Large intestine (tissue), 3 donors: ENCODE results near the gene CTNNA3. TPM values are rescaled to one million over a fixed set of nuclear protein-coding genes. Genes with fewer than 3 reads are reported as not detected.

ENCODE experiments used
- DNase-seq, 2 donors: peaks; one replicate each; pipeline versions ENCODE4 v3.0.0 to v3.0.0-alpha.2; 2013
- H3K27ac ChIP-seq: one replicate; pipeline ENCODE4 v1.5.1; 2013; ENCODE audit warnings: low read length
- H3K27me3 ChIP-seq: 2 replicates; pipeline ENCODE4 v1.6.1; 2013; ENCODE audit warnings: low read length; ENCODE audit not compliant: control insufficient read depth, insufficient read depth
- H3K36me3 ChIP-seq: 2 replicates; pipeline ENCODE4 v1.6.1; 2013; ENCODE audit warnings: low read length; ENCODE audit not compliant: control insufficient read depth, insufficient read depth
- H3K4me1 ChIP-seq: one replicate; pipeline ENCODE4 v1.6.1; 2013; ENCODE audit warnings: low read length; ENCODE audit not compliant: control insufficient read depth, insufficient read depth
- H3K4me3 ChIP-seq: one replicate; pipeline ENCODE4 v1.5.1; 2013; ENCODE audit warnings: low read length
- H3K9me3 ChIP-seq: one replicate; pipeline ENCODE4 v1.6.1; 2013; ENCODE audit warnings: mild to moderate bottlenecking, low read depth, low read length, moderate library complexity; ENCODE audit not compliant: control insufficient read depth
- WGBS: methylation state at CpG from one replicate; pipeline ENCODE4 v1.1.5; 2013; ENCODE audit warnings: low lambda C conversion rate; ENCODE audit not compliant: insufficient coverage; 5-methylcytosine and 5-hydroxymethylcytosine counted together
- polyA plus RNA-seq: library from polyadenylated mRNA; unstranded; fragments of 120-200 nt; gene quantifications from one replicate; pipeline ENCODE4 v1.2.1, GENCODE V29; 2013

CTNNA3 gene
- polyA plus RNA-seq, 1 donor, result 2.3 TPM

DNA sequence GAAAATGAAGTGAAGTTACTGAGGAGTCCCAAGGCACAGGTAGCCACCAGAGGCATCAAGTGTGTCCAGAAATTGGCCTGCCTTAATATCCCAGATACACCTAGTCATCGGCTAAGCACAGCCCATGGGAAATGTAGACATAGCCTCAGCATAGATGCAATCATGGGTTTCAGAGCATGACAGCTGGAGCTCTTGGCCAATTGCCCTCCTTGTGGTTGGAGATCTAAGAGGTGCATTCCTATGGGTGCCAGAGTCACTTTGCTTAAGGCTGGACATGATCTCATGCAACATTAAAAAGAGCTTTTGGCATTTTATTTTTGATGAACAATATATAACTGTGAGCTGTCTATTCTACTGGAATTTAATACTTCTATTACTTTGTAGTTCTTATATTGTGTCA lies 1528.2 kb downstream of the CTNNA3 start:
- Histone ChIP-seq H3K9me3 (no peaks in the 10 kb centered on the region), H3K27me3 (no peaks in the 10 kb centered on the region), H3K4me1 (no peaks in the 10 kb centered on the region), H3K4me3 (no peak overlapping the region), H3K36me3 (no peaks in the 10 kb centered on the region), H3K27ac (no peak overlapping the region)
- no peak for DNase-seq
- WGBS, result no CpG with 5 or more reads among the region's 1 CpG

DNA sequence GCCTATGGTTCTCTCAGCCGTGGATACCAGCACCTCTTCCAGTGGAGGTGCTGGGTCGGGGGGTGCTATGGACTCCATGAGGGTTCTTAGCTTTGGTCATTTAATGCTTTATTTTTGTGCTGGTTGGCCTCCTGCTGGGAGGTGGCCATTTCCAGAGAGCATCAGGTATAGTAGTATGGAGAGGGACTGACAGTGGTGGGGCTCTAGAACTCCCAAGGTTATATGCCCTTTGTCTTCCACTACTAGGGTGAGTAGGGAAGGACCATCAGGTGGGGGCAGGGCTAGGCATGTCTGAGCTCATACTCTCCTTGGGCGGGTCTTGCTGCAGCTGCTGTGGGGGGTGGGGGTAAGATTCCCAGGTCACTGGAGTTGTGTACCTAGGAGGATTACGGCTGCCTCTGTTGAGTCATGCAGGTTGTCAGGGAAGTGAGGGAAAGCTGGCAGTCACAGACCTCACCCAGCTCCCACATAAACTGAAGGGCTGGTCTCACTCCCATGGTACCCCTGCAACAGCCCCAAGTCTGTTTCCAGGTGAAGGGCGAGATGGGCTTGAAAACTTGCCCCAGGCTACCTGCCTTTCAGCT lies 1533.3 kb downstream of the CTNNA3 start:
- Histone ChIP-seq H3K36me3 (no peaks in the 10 kb centered on the region), H3K4me3 (no peak overlapping the region), H3K4me1 (no peaks in the 10 kb centered on the region), H3K27me3 (no peaks in the 10 kb centered on the region), H3K9me3 (no peaks in the 10 kb centered on the region), H3K27ac (no peak overlapping the region)
- WGBS, result no CpG with 5 or more reads among the region's 5 CpGs
- DNase-seq, result no peak

DNA sequence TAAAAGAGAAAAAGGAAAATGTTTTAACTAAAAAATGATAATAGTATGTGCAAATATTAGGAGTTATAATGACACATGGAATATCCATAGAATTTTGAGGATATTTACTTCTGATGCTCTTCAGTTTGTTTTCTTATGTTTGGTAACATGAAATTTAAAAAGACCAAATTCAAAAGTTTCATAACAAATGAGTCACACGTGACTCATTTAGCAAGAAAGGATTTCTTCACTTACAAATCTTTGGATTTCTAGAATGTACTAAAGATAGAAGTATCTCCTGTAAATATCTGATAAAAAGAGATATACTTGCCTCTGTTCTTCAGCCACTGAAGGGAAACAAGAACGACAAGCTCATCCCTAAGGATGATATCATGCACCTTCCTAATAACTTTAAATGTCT lies 1544.6 kb downstream of the CTNNA3 start:
- no peaks in the 10 kb centered on the region for H3K27me3 ChIP-seq
- H3K9me3 ChIP-seq, result no peaks in the 10 kb centered on the region
- H3K4me1 ChIP-seq, result no peaks in the 10 kb centered on the region
- H3K36me3 ChIP-seq, result no peaks in the 10 kb centered on the region
- DNase-seq, result no peak
- no peak overlapping the region for H3K27ac ChIP-seq
- no peak overlapping the region for H3K4me3 ChIP-seq
- 66% methylated on average over 2 of the region's 2 CpGs for WGBS

DNA sequence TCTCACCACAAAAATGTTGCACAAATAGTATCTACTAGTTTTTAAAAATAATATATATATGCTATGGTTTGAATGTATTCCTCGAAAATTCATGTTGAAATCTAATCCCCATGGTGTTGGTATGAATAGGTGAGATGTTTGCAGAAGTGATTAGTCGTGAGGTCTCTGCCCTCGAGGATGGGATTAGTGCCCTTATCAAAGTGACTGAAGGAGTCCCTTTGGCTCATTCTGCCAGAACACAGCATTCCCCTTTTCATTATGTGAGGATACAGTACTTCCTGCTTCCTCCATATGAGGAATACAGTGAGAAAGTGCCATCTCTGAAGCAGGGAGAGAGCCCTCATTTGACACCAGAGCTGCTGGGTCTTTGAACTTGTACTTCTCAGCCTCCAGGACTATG lies 1547.7 kb downstream of the CTNNA3 start:
- H3K4me1 ChIP-seq, result no peaks in the 10 kb centered on the region
- no CpG with 5 or more reads among the region's 3 CpGs for WGBS
- no peaks in the 10 kb centered on the region for H3K27me3 ChIP-seq
- no peaks in the 10 kb centered on the region for H3K36me3 ChIP-seq
- no peak overlapping the region for H3K27ac ChIP-seq
- H3K9me3 ChIP-seq, result no peaks in the 10 kb centered on the region
- H3K4me3 ChIP-seq, result no peak overlapping the region
- no peak for DNase-seq

DNA sequence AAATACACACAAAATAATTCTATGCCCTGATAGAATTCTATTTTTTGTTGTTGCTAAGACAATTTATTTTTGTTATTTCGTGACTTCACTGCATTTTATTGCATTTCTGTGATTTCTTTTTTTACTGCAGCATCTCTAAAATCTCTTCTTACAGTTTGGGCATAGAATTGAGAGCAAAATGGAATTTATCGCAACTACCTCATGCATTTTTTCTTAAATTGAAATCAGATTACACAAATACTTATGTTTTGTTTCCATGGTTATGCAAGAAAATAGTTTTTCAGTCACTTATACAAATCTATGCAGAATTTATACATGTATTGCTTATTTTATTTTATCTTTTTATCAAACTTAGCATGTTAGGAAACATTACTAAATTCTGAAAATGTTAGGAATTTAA lies 1552.0 kb downstream of the CTNNA3 start:
- WGBS, result 70% methylated on average over 2 of the region's 2 CpGs
- no peak overlapping the region for H3K4me3 ChIP-seq

DNA sequence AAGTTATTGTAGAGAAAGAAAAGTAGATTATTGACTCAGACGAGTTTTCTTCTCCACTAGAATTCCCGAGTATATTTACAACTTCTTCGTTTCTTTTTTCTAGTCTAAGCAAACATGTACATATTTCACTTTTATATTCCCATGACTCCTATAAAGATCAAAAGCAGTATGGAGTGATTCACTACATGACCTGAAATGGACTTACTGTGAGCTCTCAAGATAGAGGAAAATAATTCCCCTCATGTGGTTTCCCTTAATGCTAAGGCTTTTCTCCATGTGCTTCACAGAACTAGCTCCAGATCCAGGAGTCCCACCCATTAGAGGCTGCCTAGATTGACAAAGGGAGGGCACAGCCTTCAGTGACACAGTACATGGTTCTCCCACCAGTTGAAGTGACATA lies 1593.2 kb downstream of the CTNNA3 start:
- H3K36me3 ChIP-seq, result no peaks in the 10 kb centered on the region
- H3K9me3 ChIP-seq, result no peaks in the 10 kb centered on the region
- no peak for DNase-seq
- H3K4me3 ChIP-seq, result no peak overlapping the region
- H3K4me1 ChIP-seq, result no peaks in the 10 kb centered on the region
- no peak overlapping the region for H3K27ac ChIP-seq
- no peaks in the 10 kb centered on the region for H3K27me3 ChIP-seq
- WGBS, result 87% methylated on average over 3 of the region's 3 CpGs

More for the DNA sequence above, 1552.0 kb downstream of the CTNNA3 start:
- no peaks in the 10 kb centered on the region for H3K36me3 ChIP-seq
- H3K9me3 ChIP-seq, result no peaks in the 10 kb centered on the region
- H3K27me3 ChIP-seq, result no peaks in the 10 kb centered on the region
- H3K27ac ChIP-seq, result no peak overlapping the region
- no peaks in the 10 kb centered on the region for H3K4me1 ChIP-seq
- DNase-seq, result no peak

DNA sequence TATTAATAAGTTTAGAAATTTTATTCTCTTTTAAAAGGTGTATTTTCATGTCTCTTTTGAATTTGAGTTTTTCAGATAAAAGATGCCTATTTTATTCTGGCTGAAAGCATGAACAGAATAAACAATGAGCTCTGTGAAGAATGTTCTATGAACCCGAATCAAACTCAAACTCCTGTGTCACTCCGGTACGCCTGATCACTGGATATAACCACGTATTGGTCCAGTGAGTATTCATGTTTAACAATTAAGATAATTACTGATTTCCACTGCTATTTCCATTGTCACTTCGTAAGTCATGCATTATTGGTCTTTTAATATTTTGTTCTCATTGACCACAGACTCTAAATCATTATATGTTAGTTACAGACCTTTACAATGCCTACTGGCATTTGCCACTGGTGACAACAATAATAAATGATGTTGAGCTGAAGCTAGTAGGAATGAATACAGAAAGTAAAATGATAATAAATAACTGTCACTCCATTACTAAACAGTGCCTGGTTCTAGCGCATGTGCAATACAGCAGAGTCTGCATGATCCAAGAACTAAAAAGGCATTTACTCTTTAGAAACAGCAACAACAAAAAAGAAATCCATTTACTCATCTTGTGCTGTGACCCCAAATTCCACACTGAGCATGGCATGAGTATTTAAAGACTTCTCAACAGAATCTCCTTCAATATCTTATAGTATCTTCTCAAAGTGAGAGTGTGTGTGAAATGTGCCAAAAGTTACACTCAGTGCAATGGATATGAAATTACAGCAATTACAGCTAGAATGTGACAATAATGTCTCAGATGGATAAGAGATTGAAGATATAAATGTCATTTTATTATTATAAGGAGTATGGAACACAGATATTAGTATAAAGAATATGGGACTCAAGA lies 1597.2 kb downstream of the CTNNA3 start:
- Histone ChIP-seq H3K4me1 (no peaks in the 10 kb centered on the region), H3K27me3 (no peaks in the 10 kb centered on the region), H3K9me3 (no peaks in the 10 kb centered on the region), H3K27ac (no peak overlapping the region), H3K4me3 (no peak overlapping the region), H3K36me3 (no peaks in the 10 kb centered on the region)
- no peak for DNase-seq
- 75% methylated on average over 2 of the region's 6 CpGs for WGBS

DNA sequence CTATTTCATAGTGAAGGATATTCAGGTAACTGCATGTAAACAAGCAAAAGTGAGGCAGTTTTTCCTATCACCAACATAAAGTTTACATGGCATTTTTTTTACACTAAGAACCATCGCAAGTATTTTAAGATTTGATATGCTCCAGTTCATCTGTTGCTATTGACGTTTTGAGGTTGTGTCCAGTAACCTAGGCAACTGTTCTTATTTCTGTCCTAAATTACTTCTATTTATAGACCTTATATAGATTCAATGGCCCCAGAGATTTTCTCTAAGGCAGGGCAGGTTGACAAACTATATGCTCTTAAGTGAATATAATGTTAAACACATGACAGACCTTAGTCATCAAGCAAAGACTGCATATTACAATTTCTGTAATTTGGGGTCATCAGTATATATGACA lies 1600.4 kb downstream of the CTNNA3 start:
- no peaks in the 10 kb centered on the region for H3K36me3 ChIP-seq
- no peaks in the 10 kb centered on the region for H3K27me3 ChIP-seq
- H3K27ac ChIP-seq, result no peak overlapping the region
- H3K9me3 ChIP-seq, result no peaks in the 10 kb centered on the region
- H3K4me1 ChIP-seq, result no peaks in the 10 kb centered on the region
- no peak for DNase-seq
- WGBS, result no CpG with 5 or more reads among the region's 2 CpGs
- H3K4me3 ChIP-seq, result no peak overlapping the region

DNA sequence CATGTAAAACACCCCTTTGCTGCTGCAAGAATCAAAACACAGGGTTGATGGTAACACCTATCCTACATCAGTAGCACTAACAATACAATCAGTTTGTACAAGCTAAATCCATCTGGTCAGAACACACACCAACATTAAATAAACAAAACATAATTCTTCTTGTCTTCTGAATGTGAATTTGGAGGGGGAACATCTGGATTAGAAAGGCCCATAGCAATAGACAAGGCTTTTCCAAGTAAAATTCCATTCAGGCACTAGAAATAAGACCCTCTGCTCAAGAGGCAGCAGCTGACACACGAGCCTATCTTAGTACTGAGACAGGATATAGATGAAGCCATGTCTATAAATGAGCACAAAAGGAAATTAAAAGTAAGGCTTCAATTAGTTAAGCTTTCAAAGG lies 1610.1 kb downstream of the CTNNA3 start:
- Histone ChIP-seq H3K4me3 (no peak overlapping the region), H3K4me1 (no peaks in the 10 kb centered on the region), H3K36me3 (no peaks in the 10 kb centered on the region), H3K9me3 (no peaks in the 10 kb centered on the region), H3K27ac (no peak overlapping the region), H3K27me3 (no peaks in the 10 kb centered on the region)
- DNase-seq, result no peak
- no CpG with 5 or more reads among the region's 1 CpG for WGBS

DNA sequence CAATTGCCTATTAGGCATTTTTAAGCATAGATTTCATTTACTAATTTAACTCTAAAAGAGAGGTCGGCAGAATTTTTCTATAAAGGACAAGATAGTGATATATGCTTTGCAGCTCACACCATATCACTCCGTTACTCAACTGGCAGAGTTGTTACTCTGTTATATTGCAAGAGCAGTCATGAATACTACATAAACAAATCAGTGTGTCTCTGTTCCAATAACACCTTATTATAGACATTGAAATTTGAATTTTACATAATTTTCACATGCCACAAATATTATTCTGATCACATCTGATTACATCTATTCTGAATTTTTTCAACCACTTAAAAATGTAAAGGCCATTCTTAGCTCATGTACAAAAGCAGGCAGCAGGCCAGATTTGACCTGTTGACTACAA lies 1624.1 kb downstream of the CTNNA3 start:
- no CpG with 5 or more reads among the region's 2 CpGs for WGBS
- no peaks in the 10 kb centered on the region for H3K27me3 ChIP-seq
- no peak for DNase-seq

DNA sequence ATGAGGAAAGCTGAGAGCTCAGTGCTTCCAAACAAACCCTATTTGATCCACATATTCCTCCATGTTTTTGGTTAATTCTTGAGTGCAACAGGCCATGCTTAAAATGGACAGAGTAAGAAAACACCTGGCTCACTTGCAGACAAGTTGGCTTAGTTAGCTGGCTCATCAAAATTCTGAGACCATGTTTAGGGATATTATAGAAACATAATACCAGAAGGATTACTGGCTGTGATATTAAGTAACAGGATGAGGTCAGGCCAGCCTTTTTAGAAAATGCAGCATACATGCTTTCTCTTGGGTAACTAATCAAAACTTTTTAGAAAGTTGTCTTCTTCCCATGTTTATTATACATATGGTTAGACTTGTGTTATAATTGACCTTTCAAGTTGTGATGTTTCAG lies 1637.4 kb downstream of the CTNNA3 start:
- no peaks in the 10 kb centered on the region for H3K36me3 ChIP-seq
- no peaks in the 10 kb centered on the region for H3K9me3 ChIP-seq
- no peaks in the 10 kb centered on the region for H3K4me1 ChIP-seq
- no peak for DNase-seq
- no peak overlapping the region for H3K4me3 ChIP-seq
- H3K27me3 ChIP-seq, result no peaks in the 10 kb centered on the region
- no peak overlapping the region for H3K27ac ChIP-seq

More for the DNA sequence above, 1624.1 kb downstream of the CTNNA3 start:
- no peak overlapping the region for H3K27ac ChIP-seq
- no peak overlapping the region for H3K4me3 ChIP-seq
- H3K36me3 ChIP-seq, result no peaks in the 10 kb centered on the region
- H3K9me3 ChIP-seq, result no peaks in the 10 kb centered on the region
- no peaks in the 10 kb centered on the region for H3K4me1 ChIP-seq
